CD4-positive, alpha-beta T cell treated with Interferon gamma for 1 hour (primary cell): ENCODE results near the gene FGD5.

Experiments
- DNase-seq: peaks from one replicate; pipeline ENCODE4 v3.0.0-alpha.2; 2020

Gene FGD5

GRCh38 chr3:14853271-14853951 is 34.6 kb downstream of the FGD5 start:
- no peak for DNase-seq

- DNase-seq: no peak
Measured at GRCh38 chr3:14857506-14857905, 38.7 kb downstream of the FGD5 start.

GRCh38 chr3:14858105-14858504 is 39.3 kb downstream of the FGD5 start:
- no peak for DNase-seq

- no peak for DNase-seq
Measured at GRCh38 chr3:14859880-14860279, 41.1 kb downstream of the FGD5 start.

- DNase-seq: no peak
Measured at GRCh38 chr3:14861031-14861430, 42.3 kb downstream of the FGD5 start.

GRCh38 chr3:14861446-14862302 is 42.9 kb downstream of the FGD5 start:
- DNase-seq: no peak

GRCh38 chr3:14862303-14862660 is 43.5 kb downstream of the FGD5 start:
- no peak for DNase-seq

- DNase-seq: no peak
Measured at GRCh38 chr3:14862661-14863230, 44.0 kb downstream of the FGD5 start.

GRCh38 chr3:14863333-14864100 is 44.8 kb downstream of the FGD5 start:
- DNase-seq: no peak

GRCh38 chr3:14864131-14864530 is 45.4 kb downstream of the FGD5 start:
- DNase-seq: no peak

GRCh38 chr3:14866627-14867026 is 47.9 kb downstream of the FGD5 start:
- no peak for DNase-seq

GRCh38 chr3:14867936-14868570 is 49.3 kb downstream of the FGD5 start:
- DNase-seq: no peak

- DNase-seq: no peak
Measured at GRCh38 chr3:14869917-14870782, 51.4 kb downstream of the FGD5 start.

GRCh38 chr3:14870783-14871060 is 52.0 kb downstream of the FGD5 start:
- no peak for DNase-seq

GRCh38 chr3:14871456-14872200 is 52.9 kb downstream of the FGD5 start:
- no peak for DNase-seq

GRCh38 chr3:14872706-14873105 is 53.9 kb downstream of the FGD5 start:
- DNase-seq: no peak

- DNase-seq: no peak
Measured at GRCh38 chr3:14874784-14875183, 56.0 kb downstream of the FGD5 start.

- DNase-seq: no peak
Measured at GRCh38 chr3:14875411-14876175, 56.8 kb downstream of the FGD5 start.

GRCh38 chr3:14876921-14877333 is 58.2 kb downstream of the FGD5 start:
- no peak for DNase-seq

- DNase-seq: no peak
Measured at GRCh38 chr3:14877469-14877868, 58.7 kb downstream of the FGD5 start.
